Renal pelvis (tissue), 4 donors: ENCODE measurements around the gene CD58. TPM values are rescaled to one million over a fixed set of nuclear protein-coding genes. Genes with fewer than 3 reads are reported as not detected.

ENCODE experiments used
- DNase-seq: peaks from one replicate; pipeline ENCODE4 v3.0.0-alpha.2; 2013
- polyA plus RNA-seq, 3 donors: library from polyadenylated mRNA; unstranded; fragments of 120-200 nt; gene quantifications; one replicate each; pipeline ENCODE4 v1.2.1, GENCODE V29; 2013; ENCODE audit not compliant: insufficient read length in 3 of 3

CD58 gene
- polyA plus RNA-seq, 3 donors: 16.0 to 18.6 (median 17.5) TPM

DNA sequence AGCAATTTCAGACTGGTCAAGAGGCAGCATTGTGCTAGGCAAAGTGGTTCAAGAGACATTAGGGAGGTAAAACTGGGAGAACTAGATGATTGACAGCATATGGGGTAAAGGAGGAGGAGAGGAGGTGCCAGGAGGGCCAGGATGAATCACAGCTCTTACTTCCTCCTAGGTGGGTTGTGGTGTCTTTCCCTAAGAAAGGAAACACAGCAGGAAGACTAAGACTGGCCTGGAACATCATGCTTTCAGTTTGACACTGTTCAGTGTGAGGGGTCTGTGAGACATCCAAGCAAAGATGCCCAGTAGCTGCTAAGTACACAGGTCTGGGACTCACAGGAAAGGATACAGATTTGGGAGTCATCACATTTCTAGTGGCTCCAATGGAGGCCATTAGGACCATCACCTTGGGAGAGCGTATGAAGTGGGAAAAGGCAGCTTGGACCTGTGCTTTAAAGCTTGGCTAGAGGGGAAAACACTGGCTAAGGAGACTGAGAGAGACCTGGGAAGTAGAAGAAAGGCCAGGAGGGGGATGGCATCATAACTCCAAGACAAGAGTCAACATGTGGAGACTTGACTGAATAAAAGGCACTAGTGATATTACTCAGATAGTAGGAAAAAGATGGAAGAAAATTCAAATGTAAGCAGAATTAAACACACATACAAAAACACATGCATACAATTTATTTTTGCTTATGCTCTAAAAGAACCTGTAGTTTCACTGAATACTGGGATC is 17.3 kb downstream of the CD58 start:
- DNase-seq: no peak

DNA sequence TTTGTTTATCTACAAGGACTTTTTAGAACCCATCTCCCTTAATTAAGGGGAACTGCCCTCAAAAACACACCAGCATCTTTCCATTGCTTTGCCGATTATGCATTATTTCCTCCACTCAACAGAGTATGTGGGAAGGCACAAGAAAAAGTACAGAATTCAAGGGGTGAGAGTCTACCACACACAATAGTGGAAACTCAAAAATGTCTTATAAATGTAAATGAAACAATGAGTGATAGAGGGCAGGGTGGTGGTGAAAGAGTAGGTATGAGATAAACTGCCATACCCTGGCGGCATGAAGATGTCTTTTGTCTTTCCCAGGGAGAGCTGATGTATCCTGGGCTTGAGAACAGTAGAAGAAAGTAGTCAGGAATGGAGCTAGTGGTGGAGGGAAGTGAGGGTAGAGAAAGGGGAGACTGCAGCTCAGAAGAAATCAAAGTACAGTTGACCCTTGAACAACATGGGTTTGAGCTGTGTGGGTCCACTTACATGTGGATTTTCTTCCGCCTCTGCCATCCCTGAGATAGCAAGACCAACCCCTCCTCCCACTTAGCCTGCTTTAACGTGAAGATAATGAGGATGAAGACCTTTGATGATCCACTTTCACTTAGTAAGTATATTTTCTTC is 24.4 kb downstream of the CD58 start:
- no peak for DNase-seq

DNA sequence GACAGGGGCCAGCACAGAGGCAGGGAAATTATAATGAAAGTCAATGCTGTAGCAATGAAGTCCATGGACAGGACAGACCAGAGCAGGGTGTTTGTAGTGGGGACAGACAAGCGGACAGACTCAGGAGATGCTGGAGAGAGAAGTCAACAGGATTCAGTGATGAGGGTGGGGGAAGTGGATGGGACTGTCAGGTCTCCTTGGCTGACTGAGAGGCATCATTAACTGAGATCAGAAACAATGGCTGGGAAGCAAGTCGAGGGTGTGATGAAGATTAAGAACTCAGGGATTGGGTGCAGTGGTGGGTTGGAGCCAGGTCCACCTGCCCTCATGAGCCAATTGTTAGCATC is 25.5 kb downstream of the CD58 start:
- no peak for DNase-seq

DNA sequence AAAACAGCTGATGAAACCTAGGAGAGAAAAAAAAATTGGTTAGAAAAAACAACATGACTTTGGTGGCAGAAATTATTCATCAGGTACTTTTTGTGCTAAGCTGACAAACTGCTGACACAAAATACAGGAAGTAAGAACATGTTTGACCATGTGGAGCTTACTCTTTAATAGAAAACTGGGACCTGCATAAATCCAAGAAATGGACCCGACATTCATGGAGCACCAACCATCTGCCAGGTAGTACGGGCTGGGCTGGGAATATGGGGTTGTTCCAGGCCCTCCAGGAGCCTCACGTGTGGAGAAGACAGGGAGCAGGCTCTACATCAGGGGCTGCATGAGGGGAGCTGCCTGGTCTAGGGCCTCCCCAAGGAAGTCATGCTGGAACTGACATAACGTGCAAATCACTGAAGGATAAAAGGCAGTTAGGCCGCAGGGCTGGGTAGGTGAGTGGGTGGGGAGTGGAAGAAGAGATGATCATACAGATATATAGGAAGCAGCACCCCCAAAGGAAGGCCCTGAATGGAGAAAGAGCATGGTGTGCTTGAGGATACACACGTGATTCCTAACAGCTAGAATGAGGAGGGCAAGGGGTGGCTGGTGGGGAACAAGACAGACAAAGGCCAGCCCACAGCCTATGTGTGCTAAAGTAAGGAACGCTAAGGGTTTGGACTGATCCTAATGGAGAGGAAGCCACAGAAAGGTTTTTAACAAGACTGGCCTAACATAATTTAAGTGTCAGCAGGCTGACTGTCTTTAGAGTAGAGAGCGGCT is 26.1 kb downstream of the CD58 start:
- no peak for DNase-seq

DNA sequence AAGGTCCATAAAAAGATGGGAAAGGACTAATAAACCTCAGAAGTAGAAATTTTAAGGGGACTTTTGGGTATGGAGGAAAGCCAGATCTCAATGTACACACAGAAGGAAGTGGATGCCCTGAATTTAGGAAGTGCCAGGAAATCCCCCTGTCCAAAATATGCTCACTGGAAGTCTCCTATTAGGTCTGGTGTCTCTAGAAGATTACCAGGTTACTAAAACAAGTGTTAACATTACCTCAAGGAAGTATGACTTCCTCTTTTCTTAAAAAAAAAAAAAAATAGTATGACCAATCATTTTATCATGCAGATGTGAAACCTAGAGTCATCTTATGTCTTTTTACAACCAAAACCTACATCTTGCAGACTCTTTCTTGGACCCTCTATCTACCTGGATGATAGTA is 30.7 kb downstream of the CD58 start:
- no peak for DNase-seq

DNA sequence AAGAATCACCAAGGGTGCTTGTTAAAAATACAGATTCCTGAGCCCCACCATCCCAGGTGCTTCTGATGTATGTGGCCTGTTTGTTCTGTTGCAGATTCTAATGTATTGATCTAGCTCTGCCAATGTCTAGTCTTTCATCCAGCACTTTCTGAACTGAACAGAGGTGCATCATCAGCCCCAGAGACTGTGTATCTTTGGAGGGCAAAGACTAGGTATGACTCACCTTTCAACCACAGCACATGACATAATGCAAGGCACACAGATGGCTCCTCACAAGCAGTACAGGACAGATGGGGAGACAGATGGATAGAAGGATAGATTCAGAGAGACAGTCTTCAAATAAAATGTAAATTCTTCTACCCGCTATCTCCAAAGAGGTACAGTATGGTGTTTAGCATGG is 32.3 kb downstream of the CD58 start:
- no peak for DNase-seq

DNA sequence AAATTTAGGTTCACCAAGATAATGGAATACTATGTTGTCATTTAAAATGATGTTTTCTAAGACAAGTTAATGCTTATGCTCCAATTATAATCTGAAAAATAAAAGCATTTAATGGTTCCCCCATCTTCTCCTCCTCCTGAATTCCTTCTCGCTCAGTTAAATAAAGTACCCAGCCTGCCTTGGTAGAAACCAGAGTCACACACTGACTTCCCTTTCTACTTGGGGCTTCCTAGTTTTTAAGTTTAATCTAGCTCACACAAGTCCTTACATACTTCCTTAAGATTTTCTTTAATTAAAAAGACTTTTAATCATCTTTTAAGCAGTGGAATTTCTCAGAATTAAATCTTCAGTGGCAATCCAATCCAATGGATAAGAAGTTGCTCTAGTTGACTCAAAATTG is 32.9 kb downstream of the CD58 start:
- no peak for DNase-seq

DNA sequence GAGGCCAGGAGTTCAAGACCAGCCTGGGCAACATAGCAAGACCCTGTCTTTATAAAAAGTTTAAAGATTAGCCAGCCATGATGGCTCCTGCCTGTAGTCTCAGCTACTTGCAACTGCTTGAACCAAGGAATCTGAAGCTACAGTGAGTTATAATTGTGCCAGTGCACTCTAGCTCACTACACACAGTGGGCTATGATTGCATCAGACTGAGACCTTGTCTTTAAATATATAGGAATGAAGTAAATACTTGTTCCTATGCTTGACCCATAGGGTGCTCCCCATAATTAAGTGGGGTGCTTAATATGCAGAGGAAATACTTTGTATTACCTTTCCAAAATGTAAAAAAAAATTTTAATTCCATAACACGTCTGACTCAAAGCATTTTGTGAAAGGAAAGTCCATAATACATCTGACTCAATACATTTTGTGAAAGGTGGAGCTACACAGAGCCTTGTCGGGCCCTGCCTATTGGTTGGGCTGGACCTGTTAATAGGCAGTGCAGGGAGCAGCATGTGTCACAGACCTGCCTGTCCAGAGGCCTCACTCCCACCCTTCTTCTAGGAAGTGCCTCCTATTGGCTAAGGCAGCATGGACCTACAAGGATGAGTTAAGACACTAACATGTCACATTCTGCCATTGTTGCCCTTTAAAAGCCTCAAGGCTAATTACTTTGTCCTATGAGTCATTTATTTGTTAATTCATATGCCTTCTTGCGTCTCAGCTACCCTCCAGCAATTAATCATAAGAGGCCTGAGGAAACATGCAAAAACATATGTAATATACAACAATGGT is 33.6 kb downstream of the CD58 start:
- no peak for DNase-seq

DNA sequence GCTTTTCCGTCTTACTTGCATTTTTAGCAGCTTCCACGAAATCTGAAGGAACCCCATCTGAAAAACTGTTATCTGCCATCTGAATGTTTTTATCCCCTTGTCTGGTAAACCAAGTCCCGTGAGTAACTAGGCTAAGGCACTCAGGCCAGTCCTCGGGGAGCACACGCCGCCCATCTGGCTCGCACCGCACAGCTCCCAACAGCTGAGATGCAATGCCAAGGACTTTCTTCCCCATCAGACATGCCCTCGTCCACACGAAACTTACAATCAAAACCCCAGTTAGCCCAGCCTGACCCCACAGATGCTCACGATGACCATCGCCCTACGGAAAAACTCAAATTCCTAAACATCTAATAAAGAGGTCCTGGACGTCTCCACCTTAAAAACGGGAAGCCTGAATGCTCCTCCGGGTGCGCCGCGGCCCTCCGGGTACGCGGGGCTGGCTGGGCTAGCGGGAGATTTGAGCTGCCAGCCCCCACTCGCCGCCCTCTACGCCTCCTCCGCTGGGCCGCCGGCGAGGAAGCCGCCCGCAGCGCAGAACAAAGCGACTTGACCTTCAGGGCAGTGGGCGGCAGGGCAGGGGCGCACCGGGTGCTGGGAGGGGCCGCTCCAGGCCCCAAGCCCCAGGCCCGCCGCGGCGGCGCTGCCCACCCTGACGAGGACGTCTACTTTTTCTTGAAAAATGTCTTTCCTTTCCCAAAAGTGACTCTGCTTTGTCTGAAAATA is 36.6 kb downstream of the CD58 start:
- DNase-seq: no peak

DNA sequence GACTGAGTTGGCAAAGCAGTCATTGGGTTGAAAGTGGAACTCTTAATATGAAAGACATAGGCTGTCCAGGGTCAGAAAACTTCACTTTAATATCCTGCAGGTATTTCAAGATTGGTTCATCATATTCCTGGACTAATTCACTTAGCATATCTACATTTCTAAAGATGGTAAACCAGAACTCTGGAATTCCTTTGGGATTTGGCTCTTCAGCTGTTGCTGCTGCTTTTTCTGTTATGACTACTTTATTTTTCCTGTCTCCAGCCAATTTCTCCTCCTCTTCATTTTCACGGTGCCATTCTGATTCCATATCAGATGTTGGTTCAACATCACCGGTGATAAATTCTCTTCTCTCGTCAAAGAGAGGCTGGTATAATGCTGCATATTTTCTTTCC is 37.4 kb downstream of the CD58 start:
- DNase-seq: no peak

DNA sequence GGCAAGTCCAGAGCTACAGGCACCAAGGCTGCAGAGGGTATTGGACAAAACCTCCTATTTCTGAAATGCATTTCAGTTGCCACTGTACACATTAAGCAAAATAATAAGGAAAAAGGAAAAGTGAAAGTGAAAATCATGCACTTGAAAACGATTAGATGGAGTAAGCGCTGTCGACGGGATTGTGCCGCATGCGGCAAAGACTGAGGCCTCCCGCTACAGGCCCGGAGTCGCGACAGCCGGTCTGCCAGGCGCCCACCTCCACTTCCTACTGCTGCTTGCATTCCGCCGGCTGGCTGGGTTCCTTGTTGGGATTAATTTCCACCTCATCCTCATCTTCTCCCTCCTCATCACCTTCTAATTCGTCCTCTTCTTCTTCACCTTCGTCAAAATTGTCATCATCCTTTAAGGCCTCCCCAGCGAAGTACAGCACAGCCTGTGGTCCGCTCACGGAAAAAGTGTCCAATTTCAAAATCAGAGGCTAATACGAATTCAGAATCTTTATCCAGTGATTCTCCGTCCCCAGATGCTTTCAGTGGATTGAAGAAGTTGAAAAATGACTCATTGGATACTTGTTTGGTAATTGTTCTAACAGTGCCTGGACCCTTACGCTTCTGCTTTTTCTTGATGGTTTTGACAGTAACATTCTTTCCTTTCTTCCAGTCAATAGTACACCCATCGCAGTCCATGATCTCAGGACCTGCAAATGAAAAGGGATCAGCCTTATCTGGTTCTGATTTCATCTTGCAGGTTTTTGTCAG is 38.0 kb downstream of the CD58 start:
- no peak for DNase-seq

DNA sequence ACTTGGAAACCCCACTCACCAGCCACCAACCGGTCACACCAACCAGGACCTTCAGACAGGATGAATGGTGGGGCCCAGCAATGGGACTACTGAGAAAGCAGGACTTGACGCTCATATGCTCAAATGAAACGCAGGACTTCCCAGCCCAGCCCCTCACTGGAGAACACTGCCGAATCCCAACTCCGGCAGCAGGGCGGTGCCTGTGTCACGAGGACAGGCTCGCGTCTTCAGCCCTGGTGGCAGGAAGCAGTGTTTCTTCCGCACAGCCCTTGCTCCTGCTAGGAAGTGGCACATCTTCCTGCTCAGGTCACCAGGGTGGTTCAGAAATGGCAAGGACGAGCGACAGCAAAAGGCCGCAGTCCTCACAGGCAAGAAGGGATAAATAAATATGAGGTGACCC is 38.9 kb downstream of the CD58 start:
- DNase-seq: no peak

DNA sequence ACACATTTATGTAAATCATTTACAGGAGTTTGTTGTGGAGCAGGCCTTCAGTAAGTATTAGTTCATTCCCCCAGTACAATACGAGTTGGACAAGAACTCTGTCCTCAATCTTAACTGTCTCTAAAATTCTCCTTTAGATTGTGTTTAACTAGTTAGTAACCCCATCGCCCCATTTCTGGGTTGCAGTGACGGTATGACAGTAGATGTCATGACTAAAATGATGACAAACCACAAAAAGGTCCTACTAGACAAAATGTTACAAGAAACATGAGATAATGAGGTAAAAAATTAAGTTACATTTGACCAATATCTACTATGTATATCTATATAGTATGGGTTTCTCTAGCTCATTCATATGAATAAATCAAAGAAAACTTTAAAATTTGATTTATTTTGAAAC is 41.1 kb downstream of the CD58 start:
- no peak for DNase-seq

DNA sequence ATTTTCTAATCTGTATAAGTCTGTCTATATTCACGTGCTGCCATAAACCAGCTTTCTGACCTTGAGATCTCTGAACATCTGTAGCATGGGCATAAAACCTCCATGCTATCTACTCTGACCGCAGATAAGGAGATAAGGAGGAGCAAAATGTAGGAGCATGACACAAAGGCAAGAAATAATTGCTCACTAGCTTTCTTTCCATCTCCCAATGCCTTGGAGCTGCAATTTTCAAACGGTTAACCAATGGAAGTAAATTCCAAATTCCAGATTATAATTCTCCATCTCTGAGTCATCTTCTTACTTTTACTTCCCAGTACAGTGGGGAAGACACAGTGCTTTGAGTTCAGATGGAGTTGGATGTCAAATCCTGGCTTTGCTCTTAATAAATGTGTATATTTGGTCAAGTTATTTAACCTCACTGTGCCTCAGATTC is 41.6 kb downstream of the CD58 start:
- no peak for DNase-seq

DNA sequence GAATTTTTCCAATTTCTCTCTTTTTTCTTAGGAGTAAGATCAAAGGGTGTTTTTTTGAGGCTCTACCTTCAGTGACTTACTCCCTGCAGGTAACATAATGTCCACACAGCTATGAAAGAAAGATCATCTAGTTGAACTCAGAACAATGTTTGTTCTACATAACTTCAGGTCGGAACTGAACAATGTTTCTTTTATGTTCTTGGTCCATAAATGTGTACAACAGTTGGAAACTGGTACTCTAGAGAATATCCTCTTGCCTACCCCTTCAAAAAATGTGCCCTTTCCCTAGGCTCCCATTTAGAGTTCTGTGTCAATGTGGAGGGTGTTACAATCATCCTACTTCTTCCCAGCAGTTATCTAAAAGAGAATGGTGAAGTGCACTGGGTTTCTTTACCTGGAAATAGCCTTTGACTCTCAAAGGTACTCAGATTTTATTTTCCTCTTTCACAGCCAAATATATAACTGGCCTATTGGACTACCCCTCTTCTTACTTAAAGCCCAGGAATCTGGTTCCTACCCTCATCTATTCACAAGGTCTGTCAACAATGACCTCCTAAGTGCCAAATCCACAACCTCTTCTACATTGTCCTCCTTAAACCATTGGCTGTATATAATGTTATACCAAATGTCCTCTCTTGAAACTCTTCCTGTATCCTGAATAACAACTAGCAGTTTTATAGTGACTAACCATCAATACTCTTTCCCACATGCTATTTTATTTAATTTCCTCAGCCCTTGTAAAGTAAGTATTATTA is 42.3 kb downstream of the CD58 start:
- DNase-seq: no peak

DNA sequence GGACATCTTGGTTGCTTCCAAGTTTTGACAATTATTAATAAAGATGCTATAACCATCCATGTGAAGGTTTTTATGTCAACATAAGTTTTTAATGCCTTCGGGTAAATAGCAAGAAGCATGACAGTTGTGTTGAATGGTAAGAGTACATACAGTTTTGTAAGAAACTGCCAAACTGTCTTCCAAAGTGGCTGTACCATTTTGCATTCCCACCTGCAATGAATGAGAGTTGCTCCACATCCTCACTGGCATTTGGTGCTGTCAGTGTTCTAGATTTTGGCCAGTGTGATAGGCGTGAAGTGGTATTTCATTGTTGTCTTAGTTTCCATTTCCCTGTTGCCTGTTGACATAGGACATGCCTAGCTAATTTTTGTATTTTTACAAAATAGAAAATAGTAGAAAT is 45.4 kb downstream of the CD58 start:
- no peak for DNase-seq

DNA sequence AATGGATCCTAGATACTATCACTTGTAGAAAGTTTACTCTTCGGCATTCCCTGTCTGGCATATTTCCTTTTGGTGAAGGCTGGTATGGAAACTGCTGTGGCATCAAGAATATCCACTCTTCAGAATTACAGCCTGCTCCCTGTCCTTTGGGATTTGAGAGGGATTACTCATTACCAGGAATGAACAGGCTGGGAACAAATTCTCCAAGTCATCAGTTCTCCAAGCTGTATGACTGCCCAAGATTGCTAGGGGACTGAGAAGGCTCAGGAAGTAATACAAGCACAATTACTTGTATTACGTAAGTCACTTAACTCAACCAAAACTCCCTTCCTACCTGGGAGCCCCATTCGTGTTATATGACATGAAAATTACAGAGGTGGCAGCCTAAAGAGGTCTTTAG is 49.6 kb downstream of the CD58 start:
- DNase-seq: no peak

DNA sequence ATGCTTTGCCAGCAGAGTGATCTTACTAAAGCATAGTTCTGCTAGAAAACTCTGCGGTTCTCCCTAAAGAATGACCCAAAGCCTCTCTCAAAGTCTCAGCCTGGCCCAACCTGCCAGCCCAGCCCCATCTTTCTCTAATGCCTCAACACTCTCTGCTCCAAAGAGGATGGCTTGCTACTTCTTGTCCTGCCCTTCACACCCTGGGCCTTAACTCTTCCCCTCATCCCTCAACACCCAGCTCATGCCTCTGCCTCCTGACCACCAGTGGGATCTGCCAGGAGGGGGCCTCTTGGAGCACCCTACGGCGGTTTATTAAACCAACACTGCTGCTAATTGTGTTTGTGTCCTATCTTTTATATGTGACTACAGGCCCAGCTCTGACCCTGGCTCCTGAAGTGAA is 52.4 kb downstream of the CD58 start:
- no peak for DNase-seq

DNA sequence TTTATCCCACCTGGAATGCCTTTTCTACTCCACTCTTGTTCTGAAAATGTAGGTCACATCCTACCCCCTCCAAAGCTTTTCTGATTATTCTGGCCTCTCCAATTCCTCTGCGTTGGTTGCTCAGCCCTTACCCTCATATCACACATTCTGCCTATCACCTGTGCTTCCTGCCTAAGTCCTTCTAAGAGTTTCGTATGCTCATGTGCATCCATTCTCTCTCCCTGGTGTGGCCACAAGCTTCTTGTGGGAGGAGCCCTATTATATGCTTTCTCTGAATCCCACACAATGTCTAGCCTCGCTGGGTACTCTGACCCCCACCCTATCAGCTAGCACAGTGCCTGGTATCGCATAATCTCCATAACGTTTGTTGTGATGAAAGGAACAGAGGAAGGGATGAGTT is 54.2 kb downstream of the CD58 start:
- no peak for DNase-seq

DNA sequence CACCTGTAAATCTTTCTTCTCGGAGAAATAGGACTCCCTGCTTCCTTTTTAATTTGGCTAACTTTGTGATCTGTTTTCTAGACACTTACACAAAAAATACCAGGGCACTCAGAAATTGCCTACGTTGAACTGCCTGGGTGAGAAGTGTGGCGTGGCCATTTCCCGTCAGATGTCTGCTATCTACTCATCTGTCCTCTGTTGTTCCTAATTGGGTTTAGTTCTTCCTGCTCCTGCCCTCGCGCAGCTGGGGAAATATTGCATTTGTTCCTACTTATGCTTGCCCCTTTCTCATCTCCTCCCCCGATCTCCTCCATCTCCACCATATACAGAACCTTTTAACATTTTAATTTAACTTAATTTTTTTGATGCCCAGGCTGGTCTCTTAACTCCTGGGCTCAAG is 55.1 kb downstream of the CD58 start:
- DNase-seq: no peak
